ENCODE measurements around the gene ETV5. TPM values are rescaled to one million over a fixed set of nuclear protein-coding genes. Genes with fewer than 3 reads are reported as not detected.

ETV5 gene
- total and polyA plus RNA-seq, 5 donors from 2014 or later, result 0.40 TPM; not detected in 4

- no peaks in the 10 kb centered on the region for H3K9me3 ChIP-seq (ENCODE audit: control insufficient read depth in 2 of 2, low read length in 2 of 2)
- Mint-ChIP-seq H3K27me3 (peaks cover 15% of the 10 kb centered on the region), H3K4me3 (no peak overlapping the region), H3K4me1 (no peaks in the 10 kb centered on the region), H3K27ac (no peak overlapping the region), H3K9me3 (peaks cover 0 to 3% (median 0%) of the 10 kb centered on the region in 7 donors), H3K36me3 (no peaks in the 10 kb centered on the region)
- H3K4me1 ChIP-seq (ENCODE audit: control insufficient read depth, insufficient read depth, low read length, poor library complexity, severe bottlenecking), result no peaks in the 10 kb centered on the region
- no peaks in the 10 kb centered on the region for H3K36me3 ChIP-seq (ENCODE audit: control insufficient read depth, insufficient read depth, low read length)
- peaks cover 12% of the 10 kb centered on the region for H3K27me3 ChIP-seq (ENCODE audit: control insufficient read depth, insufficient read depth, low read length)
- ATAC-seq (ENCODE audit: low read depth in 2 of 2) (no peak), DNase-seq (no peak)
- H3K27ac ChIP-seq (ENCODE audit: insufficient read depth, low read length, poor library complexity, severe bottlenecking), result no peak overlapping the region
- H3K4me3 ChIP-seq (ENCODE audit: low read depth, low read length), result no peak overlapping the region
Observed at GRCh38 chr3:186121968-186122367, 13.1 kb upstream of the ETV5 start.

GRCh38 chr3:186121278-186121677 is 12.4 kb upstream of the ETV5 start:
- H3K4me3 ChIP-seq (ENCODE audit: low read depth, low read length), result no peak overlapping the region
- H3K9me3 ChIP-seq (ENCODE audit: control insufficient read depth in 2 of 2, low read length in 2 of 2), result no peaks in the 10 kb centered on the region
- Mint-ChIP-seq H3K4me3 (no peak overlapping the region), H3K36me3 (no peaks in the 10 kb centered on the region), H3K27me3 (peaks cover 16% of the 10 kb centered on the region), H3K27ac (no peak overlapping the region), H3K4me1 (no peaks in the 10 kb centered on the region), H3K9me3 (peaks cover 0 to 3% (median 0%) of the 10 kb centered on the region in 7 donors)
- DNase-seq (no peak), ATAC-seq (ENCODE audit: low read depth in 2 of 2) (no peak)
- H3K36me3 ChIP-seq (ENCODE audit: control insufficient read depth, insufficient read depth, low read length), result no peaks in the 10 kb centered on the region
- H3K27me3 ChIP-seq (ENCODE audit: control insufficient read depth, insufficient read depth, low read length), result peaks cover 14% of the 10 kb centered on the region
- no peak overlapping the region for H3K27ac ChIP-seq (ENCODE audit: insufficient read depth, low read length, poor library complexity, severe bottlenecking)
- no peaks in the 10 kb centered on the region for H3K4me1 ChIP-seq (ENCODE audit: control insufficient read depth, insufficient read depth, low read length, poor library complexity, severe bottlenecking)

- peaks cover 0 to 2% (median 0%) of the 10 kb centered on the region in 7 donors for H3K9me3 Mint-ChIP-seq
- H3K4me3 ChIP-seq (ENCODE audit: low read depth, low read length), result no peak overlapping the region
- no peaks in the 10 kb centered on the region for H3K36me3 Mint-ChIP-seq
- H3K36me3 ChIP-seq (ENCODE audit: control insufficient read depth, insufficient read depth, low read length), result no peaks in the 10 kb centered on the region
- no peaks in the 10 kb centered on the region for H3K4me1 Mint-ChIP-seq
- H3K4me3 Mint-ChIP-seq, result no peak overlapping the region
- H3K27ac ChIP-seq (ENCODE audit: insufficient read depth, low read length, poor library complexity, severe bottlenecking), result no peak overlapping the region
- H3K27ac Mint-ChIP-seq, result no peak overlapping the region
- ATAC-seq (ENCODE audit: low read depth in 2 of 2) (no peak), DNase-seq (no peak)
- peaks cover 16% of the 10 kb centered on the region for H3K27me3 ChIP-seq (ENCODE audit: control insufficient read depth, insufficient read depth, low read length)
- peaks cover 16% of the 10 kb centered on the region for H3K27me3 Mint-ChIP-seq
- H3K4me1 ChIP-seq (ENCODE audit: control insufficient read depth, insufficient read depth, low read length, poor library complexity, severe bottlenecking), result no peaks in the 10 kb centered on the region
- H3K9me3 ChIP-seq (ENCODE audit: control insufficient read depth in 2 of 2, low read length in 2 of 2), result no peaks in the 10 kb centered on the region
Observed at GRCh38 chr3:186119499-186119898, 10.6 kb upstream of the ETV5 start.

- Mint-ChIP-seq H3K27ac (no peak overlapping the region), H3K9me3 (peaks cover 0 to 2% (median 0%) of the 10 kb centered on the region in 7 donors), H3K27me3 (peaks cover 24% of the 10 kb centered on the region), H3K4me3 (no peak overlapping the region), H3K36me3 (no peaks in the 10 kb centered on the region), H3K4me1 (no peaks in the 10 kb centered on the region)
- H3K36me3 ChIP-seq (ENCODE audit: control insufficient read depth, insufficient read depth, low read length), result no peaks in the 10 kb centered on the region
- H3K4me3 ChIP-seq (ENCODE audit: low read depth, low read length), result no peak overlapping the region
- H3K9me3 ChIP-seq (ENCODE audit: control insufficient read depth in 2 of 2, low read length in 2 of 2), result no peaks in the 10 kb centered on the region
- ATAC-seq (ENCODE audit: low read depth in 2 of 2) (no peak), DNase-seq (no peak)
- peaks cover 14% of the 10 kb centered on the region for H3K27me3 ChIP-seq (ENCODE audit: control insufficient read depth, insufficient read depth, low read length)
- H3K4me1 ChIP-seq (ENCODE audit: control insufficient read depth, insufficient read depth, low read length, poor library complexity, severe bottlenecking), result no peaks in the 10 kb centered on the region
- no peak overlapping the region for H3K27ac ChIP-seq (ENCODE audit: insufficient read depth, low read length, poor library complexity, severe bottlenecking)
Observed at GRCh38 chr3:186118692-186119091, 9.8 kb upstream of the ETV5 start.

GRCh38 chr3:186117521-186118134 is 8.7 kb upstream of the ETV5 start:
- Histone ChIP-seq H3K27me3 (ENCODE audit: control insufficient read depth, insufficient read depth, low read length) (peaks cover 12% of the 10 kb centered on the region), H3K4me1 (ENCODE audit: control insufficient read depth, insufficient read depth, low read length, poor library complexity, severe bottlenecking) (no peaks in the 10 kb centered on the region), H3K4me3 (ENCODE audit: low read depth, low read length) (no peak overlapping the region), H3K9me3 (ENCODE audit: control insufficient read depth in 2 of 2, low read length in 2 of 2) (no peaks in the 10 kb centered on the region), H3K27ac (ENCODE audit: insufficient read depth, low read length, poor library complexity, severe bottlenecking) (no peak overlapping the region), H3K36me3 (ENCODE audit: control insufficient read depth, insufficient read depth, low read length) (no peaks in the 10 kb centered on the region)
- H3K9me3 Mint-ChIP-seq, result peaks cover 0 to 2% (median 0%) of the 10 kb centered on the region in 7 donors
- H3K27me3 Mint-ChIP-seq, result peaks cover 28% of the 10 kb centered on the region
- DNase-seq, result no peak
- no peaks in the 10 kb centered on the region for H3K36me3 Mint-ChIP-seq
- H3K4me3 Mint-ChIP-seq, result peak overlapping the region in 1 of 4 donors; percentile 33
- ATAC-seq (ENCODE audit: low read depth in 2 of 2), result no peak
- H3K4me1 Mint-ChIP-seq, result no peaks in the 10 kb centered on the region
- peak overlapping the region in 1 of 3 donors; percentile 34 for H3K27ac Mint-ChIP-seq

- Mint-ChIP-seq H3K4me1 (peaks cover 4 to 11% (median 7%) of the 10 kb centered on the region in 4 donors), H3K36me3 (no peaks in the 10 kb centered on the region), H3K27me3 (peaks cover 50% of the 10 kb centered on the region), H3K4me3 (no peak overlapping the region), H3K9me3 (peaks cover 0 to 5% (median 0%) of the 10 kb centered on the region in 7 donors), H3K27ac (no peak overlapping the region)
- Histone ChIP-seq H3K4me3 (ENCODE audit: low read depth, low read length) (no peak overlapping the region), H3K4me1 (ENCODE audit: control insufficient read depth, insufficient read depth, low read length, poor library complexity, severe bottlenecking) (peaks cover 1% of the 10 kb centered on the region), H3K27me3 (ENCODE audit: control insufficient read depth, insufficient read depth, low read length) (peaks cover 28% of the 10 kb centered on the region), H3K27ac (ENCODE audit: insufficient read depth, low read length, poor library complexity, severe bottlenecking) (no peak overlapping the region), H3K36me3 (ENCODE audit: control insufficient read depth, insufficient read depth, low read length) (no peaks in the 10 kb centered on the region), H3K9me3 (ENCODE audit: control insufficient read depth in 2 of 2, low read length in 2 of 2) (no peaks in the 10 kb centered on the region)
- ATAC-seq (ENCODE audit: low read depth in 2 of 2), result no peak
- DNase-seq, result no peak
Observed at GRCh38 chr3:186115239-186115996, 6.5 kb upstream of the ETV5 start.

- no peak for DNase-seq
- H3K27me3 ChIP-seq (ENCODE audit: control insufficient read depth, insufficient read depth, low read length), result peaks cover 40% of the 10 kb centered on the region
- H3K4me1 Mint-ChIP-seq, result peaks cover 4 to 41% (median 30%) of the 10 kb centered on the region in 4 donors
Observed at GRCh38 chr3:186110975-186111974, 2.4 kb upstream of the ETV5 start.

More at GRCh38 chr3:186110975-186111974, 2.4 kb upstream of the ETV5 start:
- Mint-ChIP-seq H3K27ac (no peak overlapping the region), H3K36me3 (no peaks in the 10 kb centered on the region), H3K27me3 (peaks cover 86% of the 10 kb centered on the region), H3K4me3 (peak overlapping the region in 3 of 4 donors; percentile 29 to 78 (median 75)), H3K9me3 (peaks cover 0 to 9% (median 0%) of the 10 kb centered on the region in 7 donors)
- no peak for ATAC-seq (ENCODE audit: low read depth in 2 of 2)
- H3K9me3 ChIP-seq (ENCODE audit: control insufficient read depth in 2 of 2, low read length in 2 of 2), result no peaks in the 10 kb centered on the region
- no peak overlapping the region for H3K4me3 ChIP-seq (ENCODE audit: low read depth, low read length)
- H3K4me1 ChIP-seq (ENCODE audit: control insufficient read depth, insufficient read depth, low read length, poor library complexity, severe bottlenecking), result peaks cover 37% of the 10 kb centered on the region
- H3K27ac ChIP-seq (ENCODE audit: insufficient read depth, low read length, poor library complexity, severe bottlenecking), result no peak overlapping the region
- H3K36me3 ChIP-seq (ENCODE audit: control insufficient read depth, insufficient read depth, low read length), result no peaks in the 10 kb centered on the region
